GM19239 (cell line): ENCODE data around the gene RABGAP1L.
"Not testable (repeated sequence)": the region's sequence is repeated elsewhere in the genome, so short reads cannot be mapped to it uniquely, and the experiment has no call there.

Source experiments
- DNase-seq: peaks from one replicate; pipeline ENCODE4 v3.0.0; 2011; ENCODE audit warnings: low spot score; ENCODE audit not compliant: insufficient read length
- FAIRE-seq: peaks from 2 replicates; lab custom pipeline; 2011; peaks lifted over from hg19 to GRCh38; lab: Jason Lieb, UNC

The RABGAP1L gene

DNA sequence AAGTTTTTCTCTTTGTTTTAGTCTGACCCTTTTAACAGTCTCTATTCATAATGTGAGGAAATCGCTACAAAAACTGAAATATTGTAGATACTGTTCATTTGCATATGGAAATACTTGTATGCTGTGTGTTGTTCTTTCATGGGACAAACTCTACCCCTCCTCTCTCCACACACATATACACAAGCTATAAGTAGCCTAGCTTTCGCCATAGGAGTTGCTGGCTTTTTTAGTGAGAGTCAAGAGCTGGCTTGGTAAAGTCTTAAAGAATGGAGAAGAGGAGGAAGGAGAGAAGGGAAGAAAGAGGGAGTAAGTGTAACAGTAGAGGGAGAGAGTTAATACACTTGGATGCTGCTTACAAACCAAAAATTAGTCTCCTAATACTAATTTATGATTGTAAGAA, 115.6 kb downstream of the RABGAP1L start:
- no peak for DNase-seq

DNA sequence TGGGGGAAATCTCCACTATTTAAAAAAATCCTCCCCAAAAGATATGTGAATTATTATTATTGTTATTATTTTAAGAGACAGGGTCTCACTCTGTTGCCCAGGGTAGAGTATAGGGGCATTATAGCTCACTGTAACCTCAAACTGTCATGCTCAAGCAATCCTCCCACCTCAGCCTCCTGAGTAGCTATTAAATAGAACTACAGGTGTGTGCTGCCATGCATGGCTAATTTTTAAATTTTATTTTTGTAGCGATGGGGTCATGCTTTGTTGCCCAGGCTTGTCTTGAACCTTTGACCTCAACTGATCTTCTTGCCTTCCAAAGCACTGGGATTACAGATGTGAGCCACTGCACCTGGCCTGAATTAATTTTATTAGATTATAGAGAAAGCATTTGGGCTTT, 116.8 kb downstream of the RABGAP1L start:
- FAIRE-seq (peak; percentile 65), DNase-seq (no peak)

More for the DNA sequence above, 115.6 kb downstream of the RABGAP1L start:
- FAIRE-seq: peak; percentile 72

DNA sequence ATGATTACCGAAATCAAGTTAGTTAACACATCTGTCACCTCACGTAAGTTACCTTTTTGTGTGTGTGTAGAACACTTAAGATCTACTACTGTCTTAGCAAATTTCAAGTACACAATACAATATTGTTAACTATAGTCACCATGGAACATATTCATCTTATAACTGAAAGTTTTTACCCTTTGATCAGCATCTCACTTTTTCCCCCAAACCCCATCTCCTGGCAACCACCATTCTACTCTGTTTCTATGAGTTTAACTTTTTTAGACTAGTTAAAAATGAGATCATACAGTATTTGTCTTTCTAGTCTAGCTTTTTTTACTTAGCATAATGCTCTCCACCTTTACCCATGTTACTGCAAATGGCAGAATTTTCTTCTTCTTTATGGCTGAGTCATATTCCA, 124.7 kb downstream of the RABGAP1L start:
- DNase-seq: no peak
- no peak for FAIRE-seq

DNA sequence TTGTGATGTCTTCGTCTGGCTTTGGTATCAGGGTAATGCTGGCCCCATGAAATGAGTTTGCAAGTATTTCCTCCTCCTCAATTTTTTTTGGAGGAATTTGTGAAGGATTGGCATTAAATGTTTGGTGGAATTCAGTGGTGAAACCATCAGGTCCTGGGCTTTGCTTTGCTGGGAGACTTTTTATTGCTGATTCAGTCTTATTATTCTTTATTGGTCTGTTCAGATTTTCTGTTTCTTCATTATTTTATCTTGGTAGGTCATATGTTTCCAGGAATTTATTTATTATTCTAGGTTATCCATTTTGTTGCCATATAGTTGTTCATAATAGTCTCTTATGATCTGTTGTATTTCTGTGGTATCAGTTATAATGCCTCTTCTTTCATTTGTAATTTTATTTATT, 126.7 kb downstream of the RABGAP1L start:
- DNase-seq (no peak), FAIRE-seq (no peak)

DNA sequence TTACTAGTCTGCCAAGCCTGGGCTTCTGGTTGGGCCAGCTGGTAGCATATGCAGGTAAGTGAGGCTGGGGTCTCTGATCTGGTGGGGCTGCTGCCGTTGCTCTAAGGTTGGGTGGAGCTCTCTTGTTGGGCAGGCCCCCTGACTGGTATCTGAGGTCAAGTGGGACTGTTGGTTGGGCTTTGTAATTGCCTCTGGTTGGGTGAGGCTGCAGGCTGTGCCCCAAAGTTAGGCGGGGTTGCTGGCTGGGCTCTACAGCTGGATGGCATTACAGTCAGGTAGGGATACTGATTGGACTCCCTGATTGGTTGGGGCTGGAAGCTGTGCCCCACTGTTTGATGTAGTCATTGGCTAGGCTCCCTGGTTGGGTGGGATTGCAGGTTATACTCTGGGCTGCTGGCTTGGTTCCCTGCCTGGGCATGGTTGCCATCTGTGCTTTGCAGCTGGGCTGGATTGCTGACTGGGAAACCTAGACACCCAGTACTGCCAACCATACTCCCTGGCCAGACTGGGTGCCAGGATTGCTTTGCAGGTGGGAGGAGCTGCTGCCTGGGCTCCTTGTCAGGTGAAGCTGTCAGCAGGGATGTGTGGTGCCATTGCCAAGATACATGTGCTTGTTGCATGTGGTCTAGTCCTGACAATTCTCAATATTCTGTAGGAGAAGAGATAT, 130.5 kb downstream of the RABGAP1L start:
- no peak for DNase-seq
- FAIRE-seq: no peak

DNA sequence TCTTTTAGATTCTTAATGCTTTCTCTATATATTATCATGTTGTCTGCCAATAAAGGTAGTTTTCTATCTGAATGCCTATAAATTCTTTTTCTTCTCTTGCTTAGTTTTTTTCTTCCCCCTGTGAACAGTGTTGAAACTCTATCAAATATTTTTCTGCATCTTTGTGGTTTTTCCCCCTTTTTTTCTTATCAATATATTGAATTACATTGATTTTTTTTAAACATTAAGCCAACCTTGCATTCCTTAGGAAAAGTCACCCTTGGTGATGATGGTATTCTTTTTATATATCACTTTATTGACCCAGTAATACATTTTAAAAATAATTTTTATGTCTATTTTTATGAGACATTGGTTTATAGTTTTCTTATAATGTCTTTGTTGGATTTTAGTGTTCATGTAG, 131.7 kb downstream of the RABGAP1L start:
- FAIRE-seq (no peak), DNase-seq (no peak)

DNA sequence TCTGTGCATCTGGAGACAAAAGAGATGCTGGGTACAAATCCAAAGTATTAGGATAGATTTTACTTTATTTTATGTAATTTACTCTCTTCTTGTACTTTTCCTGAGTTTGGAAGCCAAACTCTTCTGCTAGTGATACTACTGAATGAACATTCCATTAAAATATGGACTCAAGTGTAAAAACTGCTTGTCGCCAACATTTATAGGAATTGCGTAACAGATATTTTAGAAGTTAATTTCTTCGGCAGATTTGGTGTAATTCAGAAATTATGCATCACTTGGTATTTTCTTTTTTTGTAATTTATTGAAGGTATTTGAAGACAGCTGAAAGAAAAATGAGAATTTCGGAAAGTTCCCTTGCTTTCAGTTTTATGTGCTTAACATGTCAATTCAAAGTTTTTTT, 137.0 kb downstream of the RABGAP1L start:
- no peak for FAIRE-seq
- no peak for DNase-seq

DNA sequence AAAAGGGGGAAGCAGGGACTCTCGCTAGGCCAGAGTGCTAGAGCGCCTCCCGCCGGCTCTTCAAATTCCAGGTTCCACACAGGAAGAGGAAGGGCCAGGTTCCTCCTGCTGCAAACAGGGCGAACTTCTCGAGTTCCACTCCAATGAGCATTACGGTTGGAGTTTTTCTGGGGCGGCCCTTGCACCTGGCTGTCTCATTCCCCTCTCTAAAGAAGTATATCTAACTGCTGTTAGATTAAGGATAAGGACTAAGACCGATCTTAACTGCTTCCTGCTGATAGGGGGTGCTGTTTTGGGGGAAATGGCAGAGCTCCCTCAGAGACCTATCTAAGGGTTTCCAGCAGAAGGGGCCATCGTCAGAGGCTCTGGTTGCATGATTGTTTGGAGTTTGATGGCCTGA, 138.0 kb downstream of the RABGAP1L start:
- no peak for DNase-seq

DNA sequence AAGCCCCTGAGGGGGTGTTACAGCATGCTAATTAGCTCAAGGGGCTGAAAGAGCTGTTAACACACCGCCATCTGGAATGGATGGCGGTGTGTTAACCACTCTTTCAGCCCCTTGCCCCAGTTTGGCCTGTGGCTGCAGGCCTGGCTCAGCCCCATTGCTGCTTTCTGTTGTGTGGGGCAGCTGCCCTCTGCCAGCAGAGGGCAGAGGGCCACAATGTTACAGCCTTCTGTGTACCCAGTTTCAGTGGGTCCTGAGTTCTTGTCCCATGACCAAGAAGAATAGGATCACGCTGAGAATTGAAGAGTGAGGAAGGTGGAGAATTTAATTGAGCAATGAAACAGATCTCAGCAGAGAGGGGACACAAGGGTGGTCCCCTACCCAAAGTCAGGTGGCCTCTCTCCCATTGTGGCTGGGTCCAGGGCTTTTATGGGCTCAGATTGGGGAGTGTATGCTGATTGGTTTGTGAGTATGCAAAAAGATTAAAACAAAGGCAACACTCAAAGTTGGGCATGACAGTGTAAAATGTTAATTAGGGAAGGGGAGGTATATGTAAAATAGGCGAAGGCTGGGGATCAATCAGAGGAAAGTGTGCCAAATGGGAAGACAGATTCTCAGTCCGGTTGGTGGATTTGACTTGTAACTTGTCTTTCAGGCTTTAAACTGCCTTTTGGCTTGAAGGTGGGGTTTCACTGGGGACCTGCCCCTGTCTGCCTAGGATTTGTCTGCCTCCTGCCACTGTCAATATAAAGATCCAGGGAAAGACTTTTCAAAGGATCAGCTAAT, 142.2 kb downstream of the RABGAP1L start:
- no peak for DNase-seq
- FAIRE-seq: no peak

More for the DNA sequence above, 138.0 kb downstream of the RABGAP1L start:
- FAIRE-seq: no peak

DNA sequence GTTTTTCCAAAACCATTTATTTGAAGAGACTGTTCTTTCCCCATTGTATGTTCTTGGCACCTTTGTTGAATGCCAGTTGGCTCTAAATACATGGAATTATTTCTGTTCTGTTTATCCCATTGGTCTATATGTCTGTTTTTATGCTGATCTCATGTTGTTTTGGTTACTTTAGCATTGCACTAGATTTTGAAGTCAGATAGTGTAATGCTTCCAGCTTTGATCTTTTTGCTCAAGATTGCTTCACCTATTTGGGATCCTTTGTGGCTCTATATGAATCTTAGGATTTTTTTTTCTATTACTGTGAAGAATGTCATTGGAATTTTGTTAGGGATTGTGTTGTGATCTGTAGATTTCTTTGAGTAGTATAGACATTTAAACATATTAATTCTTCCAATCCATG, 149.3 kb downstream of the RABGAP1L start:
- DNase-seq: no peak
- FAIRE-seq: no peak

DNA sequence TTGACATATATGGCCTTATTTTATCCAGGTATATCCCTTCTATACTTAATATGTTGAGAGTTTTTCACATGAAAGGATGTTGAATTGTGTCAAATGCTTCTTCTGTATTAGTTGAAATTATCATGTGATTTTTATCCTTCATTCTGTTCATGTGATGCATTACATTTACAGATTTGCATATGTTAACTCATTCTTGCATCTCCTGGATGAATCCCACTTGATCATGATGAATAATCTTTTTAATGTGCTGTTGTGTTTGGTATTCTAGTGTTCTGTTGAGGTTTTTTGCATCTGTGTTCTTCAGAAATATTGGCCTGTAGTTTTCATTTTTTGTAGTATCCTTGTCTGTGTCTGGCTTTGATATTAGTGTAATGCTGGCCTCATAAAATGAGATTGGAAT, 150.2 kb downstream of the RABGAP1L start:
- no peak for FAIRE-seq

DNA sequence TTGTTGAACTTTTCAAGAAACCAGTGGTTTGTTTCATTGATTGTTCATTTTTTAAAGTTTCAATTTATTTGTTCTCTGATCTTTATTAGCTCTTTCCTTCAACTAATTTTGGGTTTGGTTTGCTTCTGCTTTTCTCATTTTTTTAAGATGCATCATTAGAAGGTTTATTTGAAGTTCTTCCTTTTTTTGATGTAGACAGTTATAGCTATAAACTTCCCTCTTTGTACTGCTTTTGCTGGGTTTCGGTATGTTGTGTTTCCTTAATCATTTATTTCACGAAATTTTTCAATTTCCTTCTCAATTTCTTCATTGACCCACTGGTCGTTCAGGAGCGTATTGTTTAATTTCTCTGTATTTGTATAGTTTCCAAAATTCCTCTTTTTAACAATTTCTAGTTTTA, 155.1 kb downstream of the RABGAP1L start:
- DNase-seq: no peak

More for the DNA sequence above, 150.2 kb downstream of the RABGAP1L start:
- no peak for DNase-seq

DNA sequence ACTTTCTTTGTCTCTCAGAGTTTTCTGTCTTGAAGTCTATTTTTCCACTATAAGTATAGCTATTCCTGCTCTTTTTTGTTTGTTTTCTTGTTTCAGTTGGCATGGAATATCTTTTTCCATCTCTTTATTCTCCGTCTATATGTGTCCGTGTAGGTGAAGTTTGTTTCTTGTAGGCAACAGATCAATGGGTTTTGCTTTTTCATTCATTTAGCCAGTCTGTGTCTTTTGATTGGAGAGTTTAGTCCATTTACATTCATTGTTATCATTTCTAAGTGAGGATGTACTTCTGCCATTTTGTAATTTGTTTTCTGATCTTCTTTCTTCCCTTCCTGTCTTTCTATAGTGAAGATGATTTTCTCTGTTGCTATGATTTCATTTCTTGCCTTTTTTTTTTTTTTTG, 155.9 kb downstream of the RABGAP1L start:
- FAIRE-seq: peak; percentile 14

More for the DNA sequence above, 155.1 kb downstream of the RABGAP1L start:
- FAIRE-seq: no peak

DNA sequence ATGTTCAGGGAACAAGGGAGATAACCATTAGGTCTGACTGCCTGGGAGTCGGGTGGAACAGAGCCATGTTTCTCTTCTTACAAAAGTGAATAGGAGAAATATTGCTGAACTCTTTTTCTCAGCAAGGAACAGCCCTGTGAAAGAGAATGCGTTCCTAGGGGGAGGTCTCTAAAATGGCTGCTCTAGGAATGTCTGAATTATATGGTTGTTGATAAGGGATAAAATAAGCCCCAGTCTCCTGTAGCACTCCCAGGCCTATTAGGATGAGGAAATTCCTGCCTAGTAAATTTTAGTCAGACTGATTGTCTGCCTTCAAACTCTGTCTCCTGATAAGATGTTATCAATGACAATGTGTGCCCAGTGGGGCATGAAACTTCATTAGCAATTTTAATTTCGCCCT, 161.6 kb downstream of the RABGAP1L start:
- not testable (repeated sequence) for DNase-seq, FAIRE-seq

More for the DNA sequence above, 155.9 kb downstream of the RABGAP1L start:
- no peak for DNase-seq

DNA sequence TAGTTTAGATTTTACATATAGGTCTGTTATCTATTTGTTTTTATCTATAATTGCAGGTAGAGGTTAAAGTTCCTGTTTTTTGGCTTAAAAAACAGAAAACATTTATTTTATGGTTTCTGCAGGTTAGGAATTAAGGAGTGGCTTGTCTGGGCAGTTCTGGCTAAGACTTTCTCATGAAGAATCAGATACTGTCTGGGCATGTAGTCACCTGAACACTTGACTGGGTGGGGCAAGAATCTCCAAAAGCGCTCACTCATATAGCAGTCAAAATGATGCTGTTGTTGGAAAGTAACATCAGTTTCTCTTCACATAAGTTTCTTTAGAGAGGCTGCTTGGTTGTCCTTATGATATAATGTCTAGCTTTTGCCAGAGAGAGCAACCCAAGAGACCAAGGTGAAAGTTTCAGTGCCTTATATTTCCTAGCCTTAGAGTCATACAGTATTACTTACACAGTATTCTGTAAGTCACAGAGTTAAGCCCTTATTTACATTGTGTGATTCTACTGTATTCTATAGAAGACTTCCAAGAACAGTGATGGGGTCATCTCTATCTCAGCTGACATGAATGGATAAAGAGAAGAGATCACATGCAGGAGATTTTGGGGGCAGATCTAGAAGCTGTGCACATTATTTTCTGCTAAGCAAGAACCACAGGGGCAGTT, 163.0 kb downstream of the RABGAP1L start:
- FAIRE-seq: peak; percentile 4

DNA sequence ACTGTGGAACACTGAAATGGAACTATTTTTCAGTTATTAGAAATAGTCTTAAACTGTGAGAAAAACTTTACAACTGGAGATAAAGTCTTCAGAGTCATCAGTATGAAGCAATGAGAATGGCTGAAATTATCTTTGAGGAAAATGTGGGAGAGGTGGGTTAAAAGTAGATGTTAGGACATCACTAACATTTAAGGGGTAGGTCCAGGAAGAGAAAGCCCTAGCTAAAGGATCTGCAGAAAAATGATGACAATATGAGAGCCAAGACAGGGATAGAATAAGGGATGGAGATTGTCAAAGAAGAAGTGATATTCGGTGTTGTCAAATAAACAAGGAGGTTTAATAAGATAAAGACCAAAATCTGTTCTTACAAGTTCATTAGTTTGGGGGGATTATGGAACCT, 165.2 kb downstream of the RABGAP1L start:
- DNase-seq (no peak), FAIRE-seq (no peak)

More for the DNA sequence above, 163.0 kb downstream of the RABGAP1L start:
- DNase-seq: no peak

DNA sequence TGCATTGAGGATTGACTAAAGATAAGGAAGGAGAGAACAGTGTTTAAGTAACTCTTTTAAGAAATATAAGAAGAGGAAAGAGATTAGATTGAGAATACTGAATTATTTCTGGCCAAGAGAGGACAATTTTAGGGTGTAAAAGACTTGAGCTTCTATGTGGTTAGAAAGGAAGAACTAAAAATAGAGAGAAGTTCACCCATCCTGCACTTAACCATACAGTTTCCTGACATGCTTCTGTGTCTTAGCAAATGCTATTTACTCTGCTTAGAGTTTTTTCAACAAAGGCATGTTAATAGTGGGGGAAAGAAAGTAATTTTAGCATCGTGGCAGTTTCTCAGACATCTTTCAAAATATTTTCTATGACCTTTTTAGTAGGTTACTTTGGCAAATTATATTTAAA, 165.6 kb downstream of the RABGAP1L start:
- DNase-seq: no peak
- FAIRE-seq: no peak

DNA sequence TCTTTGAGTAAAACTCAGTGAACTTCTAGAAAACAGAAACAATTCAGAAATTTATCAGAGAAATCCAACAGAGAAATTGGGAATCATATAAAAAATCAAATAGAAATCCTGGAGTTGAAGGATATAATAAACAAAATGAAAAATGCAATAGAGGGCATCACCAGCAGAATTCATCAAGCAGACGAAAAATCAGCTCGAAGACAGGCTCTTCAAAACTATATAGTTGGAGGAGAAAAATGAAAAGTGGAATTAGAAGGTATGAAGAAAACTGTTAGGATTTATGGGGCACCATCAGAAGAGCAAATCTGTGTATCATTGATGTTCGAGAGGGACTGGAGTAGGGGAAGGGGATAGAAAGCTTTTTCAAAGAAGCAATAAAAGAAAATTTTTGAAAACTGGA, 167.0 kb downstream of the RABGAP1L start:
- FAIRE-seq: no peak
- DNase-seq: no peak

DNA sequence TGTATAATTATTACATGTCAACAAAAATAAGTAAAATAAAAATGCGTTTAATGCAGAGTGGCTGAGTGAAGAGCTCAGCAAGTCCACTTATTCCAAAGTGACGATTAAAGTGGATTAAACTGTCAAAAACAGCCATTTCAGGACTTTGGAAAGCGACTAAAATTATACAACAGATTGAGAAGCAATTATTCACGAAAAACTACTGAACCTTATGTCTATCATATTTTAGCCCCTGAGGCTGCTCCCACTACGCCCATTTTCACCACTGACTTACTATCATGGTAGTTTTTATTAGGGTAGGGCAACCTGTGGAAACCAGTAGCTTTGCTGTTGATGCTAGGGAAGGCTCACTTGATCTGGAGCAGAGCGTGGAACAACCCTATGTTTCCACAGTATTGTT, 174.1 kb downstream of the RABGAP1L start:
- DNase-seq: no peak
- FAIRE-seq: no peak

DNA sequence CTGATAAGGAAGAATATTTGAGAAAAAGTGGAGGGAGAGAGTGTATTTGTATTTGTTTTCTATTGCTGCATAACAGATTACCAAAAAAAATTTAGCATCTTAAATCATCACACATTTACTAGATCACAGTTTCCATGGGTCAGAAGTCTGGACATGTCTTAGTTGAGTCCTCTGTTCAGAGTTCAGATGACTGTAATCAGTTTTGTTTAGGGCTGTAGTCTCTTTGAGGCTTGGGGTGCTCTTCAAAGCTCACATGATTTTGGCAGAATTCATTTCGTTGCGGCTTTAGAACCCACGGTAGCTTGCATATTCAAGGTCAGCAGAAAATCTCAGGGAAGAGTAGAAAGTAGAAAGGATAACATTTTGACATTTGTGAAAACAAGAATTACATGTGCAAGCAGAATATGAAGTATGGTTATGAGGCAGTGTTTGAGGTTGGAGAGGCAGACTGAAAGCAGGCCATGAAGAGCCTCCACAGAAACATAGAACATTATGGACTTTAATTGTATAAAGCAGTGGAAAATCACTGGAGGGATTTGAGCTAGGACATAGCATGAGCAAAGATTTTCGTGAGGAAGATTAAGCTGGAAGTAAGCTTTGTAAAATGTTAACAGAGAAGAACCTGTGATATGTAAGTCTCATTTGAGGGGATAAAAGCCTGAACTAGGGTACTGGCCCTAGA, 177.8 kb downstream of the RABGAP1L start:
- DNase-seq (no peak), FAIRE-seq (no peak)
